Panc1 (cell line): ENCODE results near the gene TMEM151B. TPM values are rescaled to one million over a fixed set of nuclear protein-coding genes. Genes with fewer than 3 reads are reported as not detected.

Experiments
- ATAC-seq: fragments of 200-7000 bp; cut with Tn5 transposase; 2 replicates; pipeline ENCODE4 v1.9.1; 2020; ENCODE audit warnings: mild to moderate bottlenecking, moderate library complexity
- BruUV-seq: library from RNA; stranded (reverse); fragments of 400-500 nt; replicated peaks from 2 replicates; lab custom pipeline; 2021; lab: Mats Ljungman, UMichigan
- CTCF ChIA-PET: fragments of 300-600 bp; sonication (Branson Sonifier 250); formaldehyde crosslinking; loops from one replicate; lab custom pipeline; 2022; ENCODE audit warnings: antibody characterized with exemption; lab: Charles Lee
- POLR2A ChIA-PET: fragments of 300-600 bp; sonication (Branson Sonifier 250); formaldehyde crosslinking; loops from one replicate; lab custom pipeline; 2022; ENCODE audit warnings: antibody characterized with exemption; lab: Charles Lee
- DNase-seq: peaks from one replicate; pipeline ENCODE4 v3.0.0-alpha.2; 2010; ENCODE audit warnings: low read depth, low spot score
- H3K27ac ChIP-seq: 2 replicates; pipeline ENCODE4 v1.5.1; 2011; ENCODE audit warnings: mild to moderate bottlenecking, low read length, inconsistent platforms
- H3K27me3 ChIP-seq: fragments of 200-500 bp; sonication (Bioruptor generic); 2 replicates; pipeline ENCODE4 v1.6.0; 2014; ENCODE audit warnings: low read length, inconsistent platforms; ENCODE audit not compliant: control insufficient read depth, insufficient read depth
- H3K36me3 ChIP-seq: fragments of 200-500 bp; sonication (Bioruptor generic); 2 replicates; pipeline ENCODE4 v1.5.1; 2014; ENCODE audit warnings: inconsistent platforms, mild to moderate bottlenecking, low read length, moderate library complexity; ENCODE audit not compliant: control insufficient read depth, insufficient read depth
- H3K4me1 ChIP-seq: 2 replicates; pipeline ENCODE4 v1.5.1; 2011; ENCODE audit warnings: inconsistent platforms, mild to moderate bottlenecking, low read length, moderate library complexity; ENCODE audit not compliant: control insufficient read depth, insufficient read depth
- H3K4me3 ChIP-seq, 2 experiments: 2 replicates each; pipeline ENCODE4 v1.5.1; 2011 to 2012; ENCODE audit warnings: low read depth in 2 of 2, low read length in 2 of 2, mild to moderate bottlenecking in 2 of 2, inconsistent platforms in 1 of 2, moderate library complexity in 1 of 2
- H3K9me3 ChIP-seq: fragments of 200-500 bp; sonication (Bioruptor generic); 2 replicates; pipeline ENCODE4 v1.5.1; 2014; ENCODE audit warnings: low read depth, mild to moderate bottlenecking, inconsistent platforms, low read length, moderate library complexity; ENCODE audit not compliant: control insufficient read depth, insufficient read depth
- CTCF ChIP-seq: fragments of 450-650 bp; IDR thresholded peaks from 2 replicates; pipeline ENCODE4 v1.5.1; 2017; ENCODE audit warnings: mild to moderate bottlenecking
- POLR2AphosphoS5 ChIP-seq: IDR thresholded peaks from 2 replicates; pipeline ENCODE4 v1.6.1; 2012; ENCODE audit warnings: mild to moderate bottlenecking, low read depth, low read length, moderate library complexity
- SIN3A ChIP-seq: IDR thresholded peaks from 2 replicates; pipeline ENCODE4 v1.6.1; 2012; ENCODE audit warnings: low read depth, mild to moderate bottlenecking, low read length, moderate library complexity, borderline replicate concordance; ENCODE audit not compliant: insufficient read depth
- TCF7L2 ChIP-seq: IDR thresholded peaks from 2 replicates; pipeline ENCODE4 v1.6.1; 2011; ENCODE audit warnings: mild to moderate bottlenecking, low read depth, low read length, inconsistent platforms
- in situ Hi-C: cut with HindIII; loops from 2 replicates; pipeline ENCODE4 v1.10.0; 2016; ENCODE audit warnings: low sequenced_read_pairs, low pct_unique_long_range_greater_than_20kb
- intact Hi-C: fragments of 100-400 bp; cut with micrococcal nuclease; formaldehyde crosslinking; loops from one replicate; pipeline ENCODE4 v1.10.0; 2022; ENCODE audit not compliant: unreplicated experiment
- total RNA-seq: library from RNA; stranded (reverse); gene quantifications from one replicate; pipeline ENCODE4 v1.2.1, GENCODE V29; 2021; ENCODE audit not compliant: unreplicated experiment
- TF ChIP-seq, protein P1 (sequence below), 2 experiments: IDR thresholded peaks; 2 replicates each; pipeline ENCODE4 v1.6.1; 2011 to 2012; ENCODE audit warnings: low read depth in 2 of 2, control low read depth in 1 of 2, low read length in 1 of 2, mild to moderate bottlenecking in 1 of 2, moderate library complexity in 1 of 2; ENCODE audit not compliant: insufficient read depth in 1 of 2

The TMEM151B gene
- total RNA-seq, 1 experiment from 2014 or later, result 0.18 TPM

DNA sequence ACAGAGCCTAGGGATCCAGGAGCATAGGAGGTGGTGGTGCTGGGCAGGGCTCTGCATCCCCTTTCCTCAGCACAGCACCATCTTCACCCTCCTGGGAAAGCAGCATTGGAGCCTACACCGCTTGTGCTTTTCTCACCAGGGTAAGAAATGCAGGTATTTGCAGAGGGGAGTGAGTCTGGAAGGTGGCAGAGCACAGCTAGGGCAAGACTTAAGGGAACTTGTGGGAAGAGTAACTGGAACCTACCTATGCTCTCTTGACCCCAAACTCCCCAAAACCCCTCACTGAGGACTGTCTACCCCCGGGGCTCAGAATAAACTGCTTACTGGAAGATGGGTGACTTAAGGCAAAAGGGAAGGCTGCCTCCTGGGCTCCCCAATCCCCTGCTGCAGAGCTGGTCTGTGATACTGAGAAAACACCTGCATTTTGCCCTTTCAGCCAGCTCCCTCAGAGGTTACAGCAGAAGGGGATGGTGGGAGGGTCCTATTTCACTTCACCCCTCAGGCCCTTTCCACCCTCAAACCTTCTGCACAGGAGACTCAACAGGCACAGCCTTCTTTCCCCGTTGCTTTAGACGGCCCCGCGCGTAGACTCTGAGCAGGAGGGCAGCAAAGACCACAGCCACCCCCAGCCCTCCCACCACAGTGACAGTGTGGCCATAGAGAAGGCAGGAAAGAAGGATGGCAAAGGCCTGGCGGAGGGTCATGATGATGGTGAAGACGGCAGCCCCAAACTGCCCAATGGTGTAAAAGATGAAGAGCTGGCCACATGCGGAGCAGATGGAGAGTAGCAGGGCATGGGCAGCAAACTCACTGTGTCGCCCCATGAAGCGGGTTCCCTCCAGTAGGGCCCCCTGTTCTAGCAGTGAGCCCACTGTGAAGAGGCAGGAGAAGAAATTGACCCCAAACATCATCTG is 15.8 kb upstream of the TMEM151B start:
- POLR2A ChIA-PET, result interaction anchor here (0.6 to 1.0 kb wide), 2 partner anchors 82 to 127 kb away, joined by 3 read pairs; partner anchors contain the start of gene TMEM63B
- H3K9me3 ChIP-seq, result no peaks in the 10 kb centered on the region
- H3K4me1 ChIP-seq, result peaks cover 63% of the 10 kb centered on the region
- peak overlapping the region; percentile 83; the same call in 1 of the 2 replicates for H3K27ac ChIP-seq
- H3K36me3 ChIP-seq, result peaks cover 44% of the 10 kb centered on the region
- ATAC-seq (peak; percentile 19), DNase-seq (no peak)
- CTCF ChIA-PET, result interaction anchor here (0.5 to 1.1 kb wide), 3 partner anchors 14 to 158 kb away, joined by 3 to 9 read pairs (median 6); no protein-coding TSS in a partner anchor
- in situ Hi-C loops (no loop called here), intact Hi-C loops (loop anchor here (1.0 to 10.0 kb wide), 2 partner anchors 82 to 160 kb away; no protein-coding TSS in a partner anchor)
- H3K4me3 ChIP-seq, result peak overlapping the region in 1 of 2 experiments; percentile 95; a peak in 1 of 4 replicates
- BruUV-seq, result TSS peak; percentile 73
- TF ChIP-seq POLR2AphosphoS5 (peak; percentile 34), SIN3A (no peak)
- H3K27me3 ChIP-seq, result no peaks in the 10 kb centered on the region

- Histone ChIP-seq H3K4me1 (peaks cover 55% of the 10 kb centered on the region), H3K36me3 (peaks cover 36% of the 10 kb centered on the region), H3K4me3 (peak overlapping the region in 1 of 2 experiments; percentile 95; a peak in 3 of 4 replicates), H3K27ac (peak overlapping the region; percentile 83), H3K27me3 (no peaks in the 10 kb centered on the region), H3K9me3 (no peaks in the 10 kb centered on the region)
- TF ChIP-seq POLR2AphosphoS5 (peak; percentile 69), SIN3A (peak; percentile 79; the same call in 1 of the 2 replicates), TCF7L2 (no peak)
- ChIA-PET POLR2A (interaction anchor here (0.6 kb wide), 2 partner anchors 87 to 128 kb away, joined by 3 read pairs; partner anchors contain the start of gene TMEM63B), CTCF (interaction anchor here (0.9 kb wide), 1 partner anchor 34 kb away, joined by 3 read pairs; no protein-coding TSS in a partner anchor)
- BruUV-seq, result no TSS peak
- DNase-seq (no peak), ATAC-seq (peak; percentile 24)
- intact Hi-C loops (loop anchor here (10.0 kb wide), 1 partner anchor 160 kb away; no protein-coding TSS in a partner anchor), in situ Hi-C loops (no loop called here)
Measured at GRCh38 chr6:44255105-44255808, 15.0 kb upstream of the TMEM151B start.

GRCh38 chr6:44255871-44256774 is 14.1 kb upstream of the TMEM151B start:
- DNase-seq (no peak), ATAC-seq (no peak)
- BruUV-seq, result no TSS peak
- Histone ChIP-seq H3K9me3 (no peaks in the 10 kb centered on the region), H3K27me3 (no peaks in the 10 kb centered on the region), H3K27ac (peak overlapping the region; percentile 83), H3K4me3 (peak overlapping the region; percentile 87 to 95), H3K4me1 (peaks cover 46% of the 10 kb centered on the region), H3K36me3 (peaks cover 28% of the 10 kb centered on the region)
- ChIA-PET POLR2A (interaction anchor here (0.5 to 0.8 kb wide), 4 partner anchors 8 to 87 kb away, joined by 3 to 13 read pairs (median 4); no protein-coding TSS in a partner anchor), CTCF (interaction anchor here (0.9 to 1.3 kb wide), 2 partner anchors 35 to 84 kb away, joined by 3 to 4 read pairs; no protein-coding TSS in a partner anchor)
- intact Hi-C loops (loop anchor here (10.0 kb wide), 1 partner anchor 161 kb away; no protein-coding TSS in a partner anchor), in situ Hi-C loops (no loop called here)
- TF ChIP-seq, protein P1, sequence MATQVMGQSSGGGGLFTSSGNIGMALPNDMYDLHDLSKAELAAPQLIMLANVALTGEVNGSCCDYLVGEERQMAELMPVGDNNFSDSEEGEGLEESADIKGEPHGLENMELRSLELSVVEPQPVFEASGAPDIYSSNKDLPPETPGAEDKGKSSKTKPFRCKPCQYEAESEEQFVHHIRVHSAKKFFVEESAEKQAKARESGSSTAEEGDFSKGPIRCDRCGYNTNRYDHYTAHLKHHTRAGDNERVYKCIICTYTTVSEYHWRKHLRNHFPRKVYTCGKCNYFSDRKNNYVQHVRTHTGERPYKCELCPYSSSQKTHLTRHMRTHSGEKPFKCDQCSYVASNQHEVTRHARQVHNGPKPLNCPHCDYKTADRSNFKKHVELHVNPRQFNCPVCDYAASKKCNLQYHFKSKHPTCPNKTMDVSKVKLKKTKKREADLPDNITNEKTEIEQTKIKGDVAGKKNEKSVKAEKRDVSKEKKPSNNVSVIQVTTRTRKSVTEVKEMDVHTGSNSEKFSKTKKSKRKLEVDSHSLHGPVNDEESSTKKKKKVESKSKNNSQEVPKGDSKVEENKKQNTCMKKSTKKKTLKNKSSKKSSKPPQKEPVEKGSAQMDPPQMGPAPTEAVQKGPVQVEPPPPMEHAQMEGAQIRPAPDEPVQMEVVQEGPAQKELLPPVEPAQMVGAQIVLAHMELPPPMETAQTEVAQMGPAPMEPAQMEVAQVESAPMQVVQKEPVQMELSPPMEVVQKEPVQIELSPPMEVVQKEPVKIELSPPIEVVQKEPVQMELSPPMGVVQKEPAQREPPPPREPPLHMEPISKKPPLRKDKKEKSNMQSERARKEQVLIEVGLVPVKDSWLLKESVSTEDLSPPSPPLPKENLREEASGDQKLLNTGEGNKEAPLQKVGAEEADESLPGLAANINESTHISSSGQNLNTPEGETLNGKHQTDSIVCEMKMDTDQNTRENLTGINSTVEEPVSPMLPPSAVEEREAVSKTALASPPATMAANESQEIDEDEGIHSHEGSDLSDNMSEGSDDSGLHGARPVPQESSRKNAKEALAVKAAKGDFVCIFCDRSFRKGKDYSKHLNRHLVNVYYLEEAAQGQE (IDR thresholded peaks at IDR 0.05; ENCODE audit: insufficient read depth in 1 of 2, low read depth in 2 of 2, low read length in 1 of 2), result no peak
- TF ChIP-seq SIN3A, result no peak
- TF ChIP-seq POLR2AphosphoS5, result no peak
- TF ChIP-seq CTCF, result no peak
- no peak for TF ChIP-seq TCF7L2
